H1 (cell line): ENCODE results near the gene GPR135. TPM values are rescaled to one million over a fixed set of nuclear protein-coding genes. Genes with fewer than 3 reads are reported as not detected.

Source experiments
- CHD2 ChIP-seq: IDR thresholded peaks from 2 replicates; pipeline ENCODE4 v1.6.1; 2012; ENCODE audit warnings: low read length, improper control_type of control experiment
- HDAC2 ChIP-seq, 2 experiments: fragments of 300-600 bp in 1 of 2; sonication (generic) in 1 of 2; IDR thresholded peaks; 2 replicates each; pipeline ENCODE4 v1.6.1; 2011 to 2012; ENCODE audit warnings: low read depth in 2 of 2, low read length in 2 of 2, mild to moderate bottlenecking in 2 of 2, moderate library complexity in 2 of 2, borderline replicate concordance in 1 of 2, inconsistent platforms in 1 of 2
- JUN ChIP-seq: IDR thresholded peaks from 2 replicates; pipeline ENCODE4 v1.6.1; 2011; ENCODE audit warnings: low read depth, mild to moderate bottlenecking, improper control_type of control experiment, low read length
- polyA plus RNA-seq, 7 experiments: library from polyadenylated mRNA; depleted of rRNA in 3 of 7; stranded (reverse) in 5 of 7; unstranded in 2 of 7; fragments of >200 nt in 5 of 7; fragments of 200-250 nt in 2 of 7; gene quantifications; 1 replicate in 5 of 7; 2 replicates in 1 of 7; 4 replicates in 1 of 7; pipeline versions ENCODE4 v1.2.1 to v1.2.3, GENCODE V29; 2011 to 2013; ENCODE audit warnings: missing spikeins in 2 of 7, mixed read lengths in 2 of 7
- total RNA-seq: library from RNA; stranded (reverse); fragmentation: NEBNext Ultra II Directional; extraction: Animal tissue kit (Norgen Biotek cat#: 25700); gene quantifications from 2 replicates; pipeline ENCODE4 v1.2.1, GENCODE V29; 2021

Gene GPR135
- total and polyA plus RNA-seq, 2 of the 8 experiments (the other 6 are each of a cell fraction or from before 2014, with no cell fraction given), result 0.48 to 1.1 TPM

DNA sequence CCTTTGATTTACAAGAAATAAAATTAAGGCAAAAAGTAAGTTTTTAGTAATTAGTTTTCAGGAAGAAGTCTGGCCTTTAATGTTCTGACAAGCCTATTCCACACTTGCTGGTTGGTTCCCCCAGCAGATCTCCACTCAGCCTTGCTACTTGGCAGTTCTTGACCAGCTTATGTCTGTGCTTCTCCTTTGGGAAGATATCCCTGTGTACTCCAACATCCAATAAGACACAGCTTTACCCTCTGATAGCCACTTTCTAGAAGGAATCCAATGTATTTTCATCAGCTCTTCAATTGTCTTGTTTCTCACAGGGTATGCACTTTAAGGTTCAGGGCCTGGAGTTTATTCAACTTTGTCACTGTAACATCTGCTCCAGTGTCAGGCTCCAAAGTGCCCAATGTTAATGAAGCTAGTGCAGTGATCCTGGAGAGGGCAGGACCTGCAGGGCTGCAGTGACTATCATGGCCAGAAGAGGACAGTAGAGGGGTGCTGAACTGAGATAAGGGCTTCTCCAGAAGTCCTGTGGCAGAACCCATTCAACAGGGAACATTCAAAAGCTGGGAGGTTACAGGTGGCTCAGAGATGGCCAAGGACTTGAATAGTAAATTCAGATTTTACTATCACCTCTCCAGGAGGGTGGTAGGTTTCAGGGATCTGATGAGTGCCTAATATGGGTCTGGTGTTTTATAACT, 42.0 kb upstream of the GPR135 start (continued):
- TF ChIP-seq HDAC2 (IDR thresholded peaks at IDR 0.05; ENCODE audit: borderline replicate concordance in 1 of 2, low read depth in 2 of 2, low read length in 2 of 2) (no peak), JUN (no peak), CHD2 (no peak)
- TF ChIP-seq, all 59 proteins: peak for 2
